ENCODE results near the gene KCNJ6. TPM values are rescaled to one million over a fixed set of nuclear protein-coding genes. Genes with fewer than 3 reads are reported as not detected.

Gene KCNJ6
- total and polyA plus RNA-seq, 9 of the 15 experiments (the other 6 are each of a cell fraction or from before 2014, with no cell fraction given): 0.06 to 0.21 (median 0.13) TPM; not detected in 1

GRCh38 chr21:37566790-37567615, 349.3 kb downstream of the KCNJ6 start (continued):
- no peak for TF ChIP-seq MGA (IDR thresholded peaks at IDR 0.05)
- TF ChIP-seq ZNF436 (CRISPR knock-in tag; IDR thresholded peaks at IDR 0.05): no peak
- no peak for TF ChIP-seq MEIS2 (IDR thresholded peaks at IDR 0.05; ENCODE audit: partially characterized antibody)
- no peak for TF ChIP-seq KDM2B (CRISPR knock-in tag; IDR thresholded peaks at IDR 0.05)
- TF ChIP-seq ZNF785 (CRISPR knock-in tag; IDR thresholded peaks at IDR 0.05): peak; percentile 67; the same call in 1 of the 2 replicates
- TF ChIP-seq MEF2D (tag; conservative IDR thresholded peaks at IDR 0.05; ENCODE audit: low read depth): peak; percentile 98
- no peak for TF ChIP-seq ZNF253 (CRISPR knock-in tag; conservative IDR thresholded peaks at IDR 0.05)
- TF ChIP-seq POLR2G (IDR thresholded peaks at IDR 0.05; ENCODE audit: low read depth, low read length): no peak
- TF ChIP-seq FOXJ2 (tag; IDR thresholded peaks at IDR 0.05): peak; percentile 45; the same call in 1 of the 2 replicates

Data from K562 (cell line).